GM06990 (cell line): ENCODE results near the gene SLCO4A1.

Experiments used
- DNase-seq: peaks from one replicate; pipeline ENCODE4 v3.0.0-alpha.2; 2011; ENCODE audit not compliant: insufficient read length; ENCODE audit errors: extremely low read depth
- H3K27me3 ChIP-seq: replicated peaks from 2 replicates; pipeline ENCODE4 v1.6.0; 2011; ENCODE audit warnings: low read length; ENCODE audit not compliant: control insufficient read depth, insufficient read depth
- H3K36me3 ChIP-seq: 2 replicates; pipeline ENCODE4 v1.5.1; 2011; ENCODE audit warnings: low read length; ENCODE audit not compliant: control insufficient read depth, insufficient read depth
- H3K4me3 ChIP-seq: replicated peaks from 2 replicates; pipeline ENCODE4 v1.5.1; 2011; ENCODE audit warnings: low read depth, mild to moderate bottlenecking, control low read depth, low read length
- CTCF ChIP-seq: IDR thresholded peaks from 2 replicates; pipeline ENCODE4 v1.5.1; 2011; ENCODE audit warnings: low read length, control low read depth, mild to moderate bottlenecking, inconsistent platforms; ENCODE audit not compliant: insufficient read depth, poor library complexity, severe bottlenecking

The SLCO4A1 gene

GRCh38 chr20:62642051-62642665 is at the start of gene SLCO4A1:
SLCO4A1 (plus strand) TSS chr20:62642503; CDS start chr20:62656455, 13,952 bp downstream.
- H3K27me3 ChIP-seq = no peaks in the 10 kb centered on the region
- DNase-seq = peak; percentile 90

GRCh38 chr20:62592506-62593177 is 49.7 kb upstream of the SLCO4A1 start:
- TF ChIP-seq CTCF = no peak
- Histone ChIP-seq H3K36me3 (no peaks in the 10 kb centered on the region), H3K27me3 (no peaks in the 10 kb centered on the region; the same call in 1 of the 2 replicates), H3K4me3 (no peak overlapping the region)
- no peak for DNase-seq

More at GRCh38 chr20:62642051-62642665, at the start of gene SLCO4A1:
- H3K36me3 ChIP-seq = 0 out of 2 replicates have a peak, but pooled peaks cover 3% of the 10 kb centered on the region
- no peak for TF ChIP-seq CTCF
- H3K4me3 ChIP-seq = peak within 1 kb of the TSS; percentile 81

- no peak for TF ChIP-seq CTCF
Measured at GRCh38 chr20:62593616-62594015, 48.7 kb upstream of the SLCO4A1 start.

GRCh38 chr20:62595069-62595468 is 47.2 kb upstream of the SLCO4A1 start:
- no peaks in the 10 kb centered on the region; the same call in 1 of the 2 replicates for H3K27me3 ChIP-seq
- H3K4me3 ChIP-seq = no peak overlapping the region
- DNase-seq = no peak
- H3K36me3 ChIP-seq = no peaks in the 10 kb centered on the region
- no peak for TF ChIP-seq CTCF

More at GRCh38 chr20:62593616-62594015, 48.7 kb upstream of the SLCO4A1 start:
- H3K36me3 ChIP-seq = no peaks in the 10 kb centered on the region
- no peak overlapping the region for H3K4me3 ChIP-seq
- no peaks in the 10 kb centered on the region; the same call in 1 of the 2 replicates for H3K27me3 ChIP-seq
- no peak for DNase-seq

GRCh38 chr20:62595491-62595890 is 46.8 kb upstream of the SLCO4A1 start:
- DNase-seq = no peak
- Histone ChIP-seq H3K36me3 (no peaks in the 10 kb centered on the region), H3K4me3 (no peak overlapping the region), H3K27me3 (no peaks in the 10 kb centered on the region; the same call in 1 of the 2 replicates)
- no peak for TF ChIP-seq CTCF
